Left lung (tissue), 10 donors: ENCODE results near the gene PHOSPHO2. TPM values are rescaled to one million over a fixed set of nuclear protein-coding genes. Genes with fewer than 3 reads are reported as not detected.

Experiments used
- ATAC-seq: fragments of 200-7000 bp; cut with Tn5 transposase; one replicate; pipeline ENCODE4 v1.9.1; 2020; ENCODE audit warnings: moderate library complexity
- DNase-seq, 4 donors: peaks; one replicate each; pipeline ENCODE4 v3.0.0-alpha.2; 2013 to 2020
- H3K27ac ChIP-seq, 2 donors: fragments of 200-600 bp; sonication (generic) in 1 of 2; one replicate each; pipeline versions ENCODE4 v1.5.0 to v1.8.0; 2020 to 2021
- H3K27me3 ChIP-seq, 2 donors: fragments of 200-600 bp; sonication (generic) in 1 of 2; one replicate each; pipeline versions ENCODE4 v1.5.0 to v1.8.0; 2020 to 2021
- H3K36me3 ChIP-seq, 2 donors: fragments of 200-600 bp; sonication (generic) in 1 of 2; one replicate each; pipeline versions ENCODE4 v1.5.0 to v1.8.0; 2020 to 2021
- H3K4me1 ChIP-seq, 2 donors: fragments of 200-600 bp; one replicate each; pipeline ENCODE4 v1.8.0; 2021
- H3K4me3 ChIP-seq, 2 donors: fragments of 200-600 bp; sonication (generic) in 1 of 2; one replicate each; pipeline versions ENCODE4 v1.5.0 to v1.8.0; 2020 to 2021; ENCODE audit warnings: mild to moderate bottlenecking in 1 of 2
- H3K9me3 ChIP-seq, 2 donors: fragments of 200-600 bp; sonication (generic) in 1 of 2; one replicate each; pipeline versions ENCODE4 v1.5.0 to v1.8.0; 2020 to 2021
- intact Hi-C, 2 donors: fragments of 100-400 bp; cut with DNase I; formaldehyde crosslinking; loops; one replicate each; pipeline versions ENCODE4 v1.11.2 to v1.14.2; 2022
- polyA plus RNA-seq, 6 donors: library from polyadenylated mRNA; unstranded; fragments of 120-200 nt; gene quantifications; one replicate each; pipeline ENCODE4 v1.2.1, GENCODE V29; 2013; ENCODE audit not compliant: insufficient read length in 6 of 6
- total RNA-seq, 2 donors: library from RNA; stranded (reverse); fragmentation: NEBNext Ultra II Directional; extraction: Animal tissue kit (Norgen Biotek cat#: 25700); gene quantifications; one replicate each; pipeline ENCODE4 v1.2.1, GENCODE V29; 2021
- TF ChIP-seq, protein P1 (sequence below), 2 donors: fragments of 200-600 bp; sonication (generic) in 1 of 2; IDR thresholded peaks; one replicate each; pipeline versions ENCODE4 v1.5.0 to v1.8.0; 2021; ENCODE audit warnings: antibody characterized with exemption in 2 of 2
- donor health status: DM: no; HTN: yes; CAD: no.
- donor health status: DM: no; HTN: no; CAD: no.

PHOSPHO2 gene
- total and polyA plus RNA-seq, 8 donors: 5.4 to 17.9 (median 14.2) TPM

- H3K4me1 ChIP-seq: no peaks in the 10 kb centered on the region
These were observed 38.1 kb upstream of the PHOSPHO2 start for GRCh38 chr2:169656164-169656563.

GRCh38 chr2:169658877-169659276, 35.4 kb upstream of the PHOSPHO2 start:
- no peaks in the 10 kb centered on the region for H3K4me1 ChIP-seq
- no peak for ATAC-seq
- intact Hi-C loops: no loop called here
- no peaks in the 10 kb centered on the region for H3K9me3 ChIP-seq
- H3K4me3 ChIP-seq: no peak overlapping the region
- no peak overlapping the region for H3K27ac ChIP-seq
- no peaks in the 10 kb centered on the region for H3K36me3 ChIP-seq
- TF ChIP-seq, protein P1, sequence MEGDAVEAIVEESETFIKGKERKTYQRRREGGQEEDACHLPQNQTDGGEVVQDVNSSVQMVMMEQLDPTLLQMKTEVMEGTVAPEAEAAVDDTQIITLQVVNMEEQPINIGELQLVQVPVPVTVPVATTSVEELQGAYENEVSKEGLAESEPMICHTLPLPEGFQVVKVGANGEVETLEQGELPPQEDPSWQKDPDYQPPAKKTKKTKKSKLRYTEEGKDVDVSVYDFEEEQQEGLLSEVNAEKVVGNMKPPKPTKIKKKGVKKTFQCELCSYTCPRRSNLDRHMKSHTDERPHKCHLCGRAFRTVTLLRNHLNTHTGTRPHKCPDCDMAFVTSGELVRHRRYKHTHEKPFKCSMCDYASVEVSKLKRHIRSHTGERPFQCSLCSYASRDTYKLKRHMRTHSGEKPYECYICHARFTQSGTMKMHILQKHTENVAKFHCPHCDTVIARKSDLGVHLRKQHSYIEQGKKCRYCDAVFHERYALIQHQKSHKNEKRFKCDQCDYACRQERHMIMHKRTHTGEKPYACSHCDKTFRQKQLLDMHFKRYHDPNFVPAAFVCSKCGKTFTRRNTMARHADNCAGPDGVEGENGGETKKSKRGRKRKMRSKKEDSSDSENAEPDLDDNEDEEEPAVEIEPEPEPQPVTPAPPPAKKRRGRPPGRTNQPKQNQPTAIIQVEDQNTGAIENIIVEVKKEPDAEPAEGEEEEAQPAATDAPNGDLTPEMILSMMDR (IDR thresholded peaks at IDR 0.05): no peak
- no peaks in the 10 kb centered on the region for H3K27me3 ChIP-seq
- no peak for DNase-seq

More at GRCh38 chr2:169656164-169656563, 38.1 kb upstream of the PHOSPHO2 start:
- ATAC-seq: no peak
- no peaks in the 10 kb centered on the region for H3K9me3 ChIP-seq
- H3K27ac ChIP-seq: no peak overlapping the region
- no peaks in the 10 kb centered on the region for H3K36me3 ChIP-seq
- TF ChIP-seq, protein P1 (IDR thresholded peaks at IDR 0.05): no peak
- no peak for DNase-seq
- no peak overlapping the region for H3K4me3 ChIP-seq
- intact Hi-C loops: no loop called here
- H3K27me3 ChIP-seq: no peaks in the 10 kb centered on the region

DNA sequence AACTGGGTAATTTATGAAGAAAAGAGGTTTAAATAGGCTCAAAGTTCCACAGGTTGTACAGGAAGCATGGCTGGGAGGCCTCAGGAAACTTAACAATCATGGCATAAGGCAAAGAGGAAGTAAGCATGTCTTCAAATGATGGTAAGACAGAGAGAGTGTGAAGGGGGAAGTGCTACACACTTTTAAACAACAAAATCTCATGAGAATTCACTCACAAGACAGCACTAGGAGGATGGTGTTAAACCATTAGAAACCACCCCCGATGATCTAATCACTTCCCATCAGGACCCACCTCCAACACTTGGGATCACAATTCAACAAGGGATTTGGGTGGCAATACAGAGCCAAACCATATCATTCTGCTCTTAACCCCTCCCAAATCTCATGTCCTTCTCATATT, 34.9 kb upstream of the PHOSPHO2 start:
- DNase-seq (no peak), ATAC-seq (no peak)
- H3K27me3 ChIP-seq: no peaks in the 10 kb centered on the region
- no peaks in the 10 kb centered on the region for H3K36me3 ChIP-seq
- no peaks in the 10 kb centered on the region for H3K9me3 ChIP-seq
- H3K4me3 ChIP-seq: no peak overlapping the region
- TF ChIP-seq, protein P1 (IDR thresholded peaks at IDR 0.05): no peak
- H3K4me1 ChIP-seq: no peaks in the 10 kb centered on the region
- intact Hi-C loops: no loop called here
- no peak overlapping the region for H3K27ac ChIP-seq

DNA sequence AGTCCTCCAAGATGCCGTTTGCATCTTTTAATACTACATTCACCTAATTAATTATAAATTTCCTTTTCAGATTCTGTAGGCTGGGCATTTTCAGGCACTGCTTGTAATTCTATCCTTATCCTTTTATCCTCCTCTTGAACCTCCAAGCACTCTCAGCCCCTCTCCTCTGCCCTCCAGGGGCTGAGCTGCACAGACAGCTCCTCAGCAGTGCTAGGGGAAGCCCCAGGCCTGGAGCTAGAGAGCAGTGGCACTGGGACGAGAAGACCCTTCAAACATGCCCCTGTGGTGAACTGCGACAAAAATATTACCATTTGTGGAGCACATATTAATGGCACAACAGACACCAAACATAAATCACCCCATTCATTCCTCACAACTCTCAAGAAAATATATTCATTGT, 33.0 kb upstream of the PHOSPHO2 start:
- DNase-seq (peak in 1 of 4 donors; percentile 27), ATAC-seq (no peak)
- no peaks in the 10 kb centered on the region for H3K27me3 ChIP-seq
- no peak overlapping the region for H3K27ac ChIP-seq
- H3K36me3 ChIP-seq: no peaks in the 10 kb centered on the region
- H3K4me1 ChIP-seq: no peaks in the 10 kb centered on the region
- intact Hi-C loops: no loop called here
- no peak overlapping the region for H3K4me3 ChIP-seq
- TF ChIP-seq, protein P1 (IDR thresholded peaks at IDR 0.05): no peak
- H3K9me3 ChIP-seq: no peaks in the 10 kb centered on the region

DNA sequence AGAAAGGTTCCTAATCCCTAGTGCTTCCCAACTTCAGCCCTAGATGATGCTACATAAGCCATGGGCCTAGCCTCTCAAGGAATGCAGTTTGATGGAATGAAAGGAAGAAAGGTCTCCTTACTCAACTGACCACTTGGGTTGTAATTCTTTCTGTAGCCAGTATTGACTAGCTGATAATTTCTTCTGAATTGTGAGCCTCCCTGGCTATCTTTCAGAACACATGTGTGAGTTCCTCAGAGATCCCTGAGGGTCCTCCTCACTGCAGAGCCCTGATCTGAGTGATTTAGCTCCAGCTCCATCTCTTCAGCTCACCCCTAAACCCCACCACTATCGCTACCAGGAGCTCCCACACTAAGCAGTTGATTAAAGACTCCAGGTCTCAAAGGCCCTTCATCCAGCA, 31.5 kb upstream of the PHOSPHO2 start:
- Histone ChIP-seq H3K4me3 (no peak overlapping the region), H3K4me1 (no peaks in the 10 kb centered on the region), H3K27me3 (no peaks in the 10 kb centered on the region), H3K36me3 (no peaks in the 10 kb centered on the region), H3K9me3 (no peaks in the 10 kb centered on the region), H3K27ac (no peak overlapping the region)
- ATAC-seq: no peak
- no peak for DNase-seq
- TF ChIP-seq, protein P1 (IDR thresholded peaks at IDR 0.05): no peak
- intact Hi-C loops: no loop called here
